Endothelial cell of umbilical vein (primary cell): ENCODE data around the gene UBE2I. TPM values are rescaled to one million over a fixed set of nuclear protein-coding genes. Genes with fewer than 3 reads are reported as not detected.
"Not testable (repeated sequence)": the region's sequence is repeated elsewhere in the genome, so short reads cannot be mapped to it uniquely, and the experiment has no call there.

Experiments
- BruUV-seq: library from RNA; stranded (reverse); fragments of 400-500 nt; replicated peaks from 2 replicates; lab custom pipeline; 2021; lab: Mats Ljungman, UMichigan
- CTCF ChIA-PET: fragments of 300-600, 350-600 bp; sonication (Branson Sonifier 250); formaldehyde crosslinking; loops from one replicate; lab custom pipeline; 2021; ENCODE audit warnings: antibody characterized with exemption, inconsistent platforms; lab: Charles Lee
- POLR2A ChIA-PET: fragments of 300-600, 350-600 bp; sonication (Branson Sonifier 250); formaldehyde crosslinking; loops from one replicate; lab custom pipeline; 2021; ENCODE audit warnings: antibody characterized with exemption, inconsistent platforms; lab: Charles Lee
- DNase-seq: peaks from one replicate; pipeline ENCODE4 v3.0.0-alpha.2; 2011; ENCODE audit warnings: low read depth, low spot score
- FAIRE-seq: peaks from 2 replicates; lab custom pipeline; 2011; peaks lifted over from hg19 to GRCh38; lab: Jason Lieb, UNC
- H2AFZ ChIP-seq: 2 replicates; pipeline ENCODE4 v1.6.0; 2012; ENCODE audit warnings: low read depth, low read length, control low read depth, inconsistent platforms
- H3K27ac ChIP-seq: 2 replicates; pipeline ENCODE4 v1.5.1; 2011; ENCODE audit warnings: low read depth, mild to moderate bottlenecking, control low read depth, low read length, moderate library complexity; ENCODE audit not compliant: insufficient read depth
- H3K27me3 ChIP-seq, 2 experiments: 2 replicates each; pipeline versions ENCODE4 v1.6.0 to v1.6.1; 2011; ENCODE audit warnings: low read length in 2 of 2, mixed read lengths in 1 of 2; ENCODE audit not compliant: control insufficient read depth in 2 of 2, insufficient read depth in 2 of 2
- H3K36me3 ChIP-seq, 2 experiments: 2 replicates in 1 of 2; 3 replicates in 1 of 2; pipeline ENCODE4 v1.5.1; 2011; ENCODE audit warnings: low read length in 2 of 2, mild to moderate bottlenecking in 1 of 2, moderate library complexity in 1 of 2; ENCODE audit not compliant: control insufficient read depth in 2 of 2, insufficient read depth in 2 of 2; ENCODE audit errors: extremely low read depth in 1 of 2
- H3K4me1 ChIP-seq: 3 replicates; pipeline ENCODE4 v1.5.1; 2011; ENCODE audit warnings: mild to moderate bottlenecking, low read length; ENCODE audit not compliant: control insufficient read depth, insufficient read depth; ENCODE audit errors: extremely low read depth
- H3K4me2 ChIP-seq: 2 replicates; pipeline ENCODE4 v1.6.1; 2011; ENCODE audit warnings: low read length, control low read depth, mixed read lengths; ENCODE audit not compliant: insufficient read depth
- H3K4me3 ChIP-seq, 3 experiments: fragments of 200-600 bp in 1 of 3; sonication (generic), shearing (Covaris generic) in 1 of 3; replicated peaks in 1 of 3; 2 replicates each; pipeline ENCODE4 v1.5.1; 2011 to 2016; ENCODE audit warnings: control low read depth in 3 of 3, low read length in 3 of 3, mild to moderate bottlenecking in 2 of 3, inconsistent platforms in 1 of 3, low read depth in 1 of 3, moderate library complexity in 1 of 3; ENCODE audit not compliant: insufficient read depth in 1 of 3
- H3K79me2 ChIP-seq: 2 replicates; pipeline ENCODE4 v1.6.0; 2012; ENCODE audit warnings: low read length, inconsistent platforms; ENCODE audit not compliant: control insufficient read depth, insufficient read depth
- H3K9ac ChIP-seq: replicated peaks from 2 replicates; pipeline ENCODE3; 2011; ENCODE audit warnings: low read length, control low read depth; ENCODE audit not compliant: insufficient read depth; ENCODE audit errors: extremely low read depth
- H3K9me1 ChIP-seq: replicated peaks from 3 replicates; pipeline ENCODE4 v1.6.0; 2011; ENCODE audit warnings: mild to moderate bottlenecking, low read length; ENCODE audit not compliant: control insufficient read depth, insufficient read depth; ENCODE audit errors: extremely low read depth
- H3K9me3 ChIP-seq: replicated peaks from 2 replicates; pipeline ENCODE4 v1.5.1; 2012; ENCODE audit warnings: low read length, inconsistent platforms; ENCODE audit not compliant: control insufficient read depth, insufficient read depth
- H4K20me1 ChIP-seq: replicated peaks from 2 replicates; pipeline ENCODE3; 2011; ENCODE audit warnings: mild to moderate bottlenecking, low read length; ENCODE audit not compliant: control insufficient read depth, insufficient read depth; ENCODE audit errors: extremely low read depth
- JUN ChIP-seq: IDR thresholded peaks from 2 replicates; pipeline ENCODE4 v1.6.1; 2011; ENCODE audit warnings: borderline replicate concordance, low read depth; ENCODE audit not compliant: insufficient read length, insufficient read depth
- POLR2A ChIP-seq: IDR thresholded peaks from 2 replicates; pipeline ENCODE4 v1.6.1; 2012; ENCODE audit warnings: low read depth, mild to moderate bottlenecking, control low read depth, low read length
- POLR2AphosphoS5 ChIP-seq: IDR thresholded peaks from 2 replicates; pipeline ENCODE4 v1.6.1; 2012; ENCODE audit warnings: low read depth, mild to moderate bottlenecking, control low read depth, low read length, moderate library complexity; ENCODE audit not compliant: insufficient read depth
- dilution Hi-C: fragments of 300-500 bp; cut with MboI; formaldehyde crosslinking; loops from one replicate; pipeline ENCODE4 v1.15.0; 2019; ENCODE audit warnings: low sequenced_read_pairs; ENCODE audit not compliant: extremely low pct_ligation_motif_present
- intact Hi-C: fragments of 100-400 bp; cut with micrococcal nuclease; formaldehyde crosslinking; loops from one replicate; pipeline ENCODE4 v1.10.0; 2022
- polyA plus RNA-seq, 4 experiments: library from polyadenylated mRNA; depleted of rRNA in 3 of 4; stranded (reverse) in 3 of 4; unstranded in 1 of 4; fragments of >200 nt; gene quantifications; 2 replicates each; pipeline versions ENCODE4 v1.2.1 to v1.2.3, GENCODE V29; 2011 to 2012; ENCODE audit warnings: missing spikeins in 1 of 4
- total RNA-seq: library from RNA; stranded (reverse); gene quantifications from 2 replicates; pipeline ENCODE4 v1.2.3, GENCODE V29; 2021

The UBE2I gene
- total and polyA plus RNA-seq, 2 donors (not counting 3 experiments of a cell fraction or from before 2014, with no cell fraction given) = 122 to 233 TPM

GRCh38 chr16:1271380-1271723 lies 38.1 kb upstream of the UBE2I start:
- no peak for FAIRE-seq
- H2AFZ ChIP-seq = no peak overlapping the region
- intact Hi-C loops = no loop called here
- no peaks in the 10 kb centered on the region for H3K4me1 ChIP-seq
- ChIA-PET POLR2A (no interaction called here), CTCF (no interaction called here)
- H3K4me2 ChIP-seq = no peak overlapping the region
- DNase-seq = peak; percentile 7
- no peaks in the 10 kb centered on the region for H3K79me2 ChIP-seq
- H3K36me3 ChIP-seq = no peaks in the 10 kb centered on the region
- no peaks in the 10 kb centered on the region for H3K9me1 ChIP-seq
- BruUV-seq = no TSS peak
- H3K9ac ChIP-seq = no peak overlapping the region
- H3K27me3 ChIP-seq = no peaks in the 10 kb centered on the region
- H3K4me3 ChIP-seq = no peak overlapping the region
- dilution Hi-C loops = no loop called here
- H4K20me1 ChIP-seq = no peaks in the 10 kb centered on the region
- no peaks in the 10 kb centered on the region for H3K9me3 ChIP-seq
- TF ChIP-seq POLR2A = no peak
- TF ChIP-seq JUN = no peak
- H3K27ac ChIP-seq = no peak overlapping the region

DNA sequence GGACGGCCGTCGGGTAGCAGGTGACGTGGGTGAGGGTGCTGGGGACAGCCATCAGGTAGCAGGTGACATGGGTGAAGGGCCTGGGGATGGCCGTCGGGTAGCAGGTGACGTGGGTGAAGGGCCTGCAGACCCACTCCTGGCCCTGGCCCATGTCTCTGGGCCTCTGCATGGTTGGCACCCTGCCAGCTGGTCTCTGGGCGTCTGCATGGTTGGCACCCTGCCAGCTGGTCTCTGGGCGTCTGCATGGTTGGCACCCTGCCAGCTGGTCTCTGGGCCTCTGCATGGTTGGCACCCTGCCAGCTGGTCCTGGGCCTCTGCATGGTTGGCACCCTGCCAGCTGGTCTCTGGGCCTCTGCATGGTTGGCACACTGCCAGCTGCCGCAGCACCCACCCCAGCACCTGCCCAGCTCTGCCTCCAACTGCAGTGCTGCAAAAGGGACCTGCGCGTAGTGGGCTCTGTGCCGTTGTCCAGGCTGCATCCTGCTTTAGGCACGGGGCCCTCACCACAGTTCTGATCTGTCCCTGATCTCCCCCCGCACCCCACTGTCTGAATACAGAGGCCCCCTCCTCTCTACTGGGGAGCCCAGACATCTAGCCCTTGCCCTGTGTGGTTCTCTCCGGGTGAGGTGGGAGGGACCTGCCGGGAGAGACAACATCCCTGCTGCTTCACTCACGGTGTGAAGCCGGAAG lies 37.6 kb upstream of the UBE2I start:
- H3K27me3 ChIP-seq, H3K79me2 ChIP-seq, intact Hi-C loops, H3K4me3 ChIP-seq, H4K20me1 ChIP-seq, H2AFZ ChIP-seq, H3K9ac ChIP-seq, H3K9me1 ChIP-seq, H3K4me2 ChIP-seq, H3K9me3 ChIP-seq, CTCF ChIA-PET, H3K36me3 ChIP-seq, BruUV-seq, H3K27ac ChIP-seq, POLR2A ChIA-PET, H3K4me1 ChIP-seq, dilution Hi-C loops: not testable (repeated sequence)
- peak; percentile 29 for DNase-seq
- FAIRE-seq = peak; percentile 4
- TF ChIP-seq POLR2AphosphoS5 = peak; percentile 51
